LNCAP (cell line): ENCODE data around the gene PPP1CC.

Source experiments
- CTCF ChIP-seq: fragments of 450-650 bp; IDR thresholded peaks from 2 replicates; pipeline ENCODE4 v1.5.1; 2017; ENCODE audit warnings: mild to moderate bottlenecking

PPP1CC gene

GRCh38 chr12:110766311-110767154 lies 23.8 kb upstream of the PPP1CC start:
- TF ChIP-seq CTCF: no peak

GRCh38 chr12:110765111-110765510 lies 22.4 kb upstream of the PPP1CC start:
- TF ChIP-seq CTCF: no peak

- no peak for TF ChIP-seq CTCF
Observed at GRCh38 chr12:110763583-110763982, 20.9 kb upstream of the PPP1CC start.

GRCh38 chr12:110762891-110763290 lies 20.2 kb upstream of the PPP1CC start:
- no peak for TF ChIP-seq CTCF

- TF ChIP-seq CTCF: no peak
Observed at GRCh38 chr12:110760204-110760609, 17.5 kb upstream of the PPP1CC start.

GRCh38 chr12:110758922-110759321 lies 16.2 kb upstream of the PPP1CC start:
- TF ChIP-seq CTCF: no peak

- no peak for TF ChIP-seq CTCF
Observed at GRCh38 chr12:110756611-110757010, 13.9 kb upstream of the PPP1CC start.
